ENCODE results near the gene TLE5.

The TLE5 gene

GRCh38 chr19:3062165-3063105 is at the start of gene TLE5:
Gene TLE5, minus strand, starts transcription at chr19:3062495. Its CDS starts 295 bp downstream, at chr19:3062200.
- peak within 1 kb of the TSS; percentile 90 for H2AFZ ChIP-seq
- peak within 1 kb of the TSS; percentile 88 for H3K4me2 ChIP-seq (ENCODE audit: low read length)
- peak within 1 kb of the TSS; percentile 87 for H3K4me3 ChIP-seq (ENCODE audit: low read depth, low read length)
- H3K27me3 ChIP-seq (ENCODE audit: control insufficient read depth, insufficient read depth, low read length) = no peaks in the 10 kb centered on the region
- no peak for TF ChIP-seq CTCF (IDR thresholded peaks at IDR 0.05)
- peak within 1 kb of the TSS; percentile 89 for H3K27ac ChIP-seq
- peak within 1 kb of the TSS; percentile 91 for H3K9ac ChIP-seq
- no peaks in the 10 kb centered on the region for H3K9me3 ChIP-seq (ENCODE audit: control insufficient read depth, low read length)
- H3K4me1 ChIP-seq = peaks cover 24% of the 10 kb centered on the region
- H3K79me2 ChIP-seq = peaks cover 3% of the 10 kb centered on the region
- H3K36me3 ChIP-seq (ENCODE audit: control insufficient read depth, insufficient read depth, low read length) = no peaks in the 10 kb centered on the region

- TF ChIP-seq CTCF (IDR thresholded peaks at IDR 0.05) = no peak
- H3K27ac ChIP-seq = no peak overlapping the region
- H3K9me3 ChIP-seq (ENCODE audit: control insufficient read depth, low read length) = no peaks in the 10 kb centered on the region
- H3K4me3 ChIP-seq (ENCODE audit: low read depth, low read length) = no peak overlapping the region
- no peaks in the 10 kb centered on the region for H3K36me3 ChIP-seq (ENCODE audit: control insufficient read depth, insufficient read depth, low read length)
- no peak overlapping the region for H3K4me2 ChIP-seq (ENCODE audit: low read length)
- H3K27me3 ChIP-seq (ENCODE audit: control insufficient read depth, insufficient read depth, low read length) = no peaks in the 10 kb centered on the region
- H3K4me1 ChIP-seq = no peaks in the 10 kb centered on the region
- H3K79me2 ChIP-seq = peaks cover 32% of the 10 kb centered on the region
- H2AFZ ChIP-seq = no peak overlapping the region
- no peak overlapping the region for H3K9ac ChIP-seq
These were observed 49.4 kb upstream of the TLE5 start for GRCh38 chr19:3111586-3112247.

GRCh38 chr19:3110126-3110825 is 48.0 kb upstream of the TLE5 start:
- TF ChIP-seq CTCF (IDR thresholded peaks at IDR 0.05) = no peak
- Histone ChIP-seq H2AFZ (no peak overlapping the region), H3K4me3 (ENCODE audit: low read depth, low read length) (no peak overlapping the region), H3K79me2 (peaks cover 41% of the 10 kb centered on the region), H3K27me3 (ENCODE audit: control insufficient read depth, insufficient read depth, low read length) (no peaks in the 10 kb centered on the region), H3K9me3 (ENCODE audit: control insufficient read depth, low read length) (no peaks in the 10 kb centered on the region), H3K36me3 (ENCODE audit: control insufficient read depth, insufficient read depth, low read length) (no peaks in the 10 kb centered on the region), H3K4me1 (no peaks in the 10 kb centered on the region), H3K4me2 (ENCODE audit: low read length) (no peak overlapping the region), H3K9ac (no peak overlapping the region), H3K27ac (no peak overlapping the region)

- H3K27ac ChIP-seq = no peak overlapping the region
- no peak overlapping the region for H3K4me2 ChIP-seq (ENCODE audit: low read length)
- no peak overlapping the region for H3K4me3 ChIP-seq (ENCODE audit: low read depth, low read length)
- H3K36me3 ChIP-seq (ENCODE audit: control insufficient read depth, insufficient read depth, low read length) = no peaks in the 10 kb centered on the region
- no peak overlapping the region for H3K9ac ChIP-seq
- H2AFZ ChIP-seq = no peak overlapping the region
- peaks cover 43% of the 10 kb centered on the region for H3K79me2 ChIP-seq
- no peak for TF ChIP-seq CTCF (IDR thresholded peaks at IDR 0.05)
- no peaks in the 10 kb centered on the region for H3K9me3 ChIP-seq (ENCODE audit: control insufficient read depth, low read length)
- H3K27me3 ChIP-seq (ENCODE audit: control insufficient read depth, insufficient read depth, low read length) = no peaks in the 10 kb centered on the region
- no peaks in the 10 kb centered on the region for H3K4me1 ChIP-seq
These were observed 47.2 kb upstream of the TLE5 start for GRCh38 chr19:3109491-3109890.

Data from parathyroid adenoma (tissue), 2 donors.